ENCODE data around the gene LTK. TPM values are rescaled to one million over a fixed set of nuclear protein-coding genes. Genes with fewer than 3 reads are reported as not detected.

Gene LTK
- total RNA-seq, 3 donors from 2014 or later, result 0.11 to 0.24 (median 0.23) TPM

DNA sequence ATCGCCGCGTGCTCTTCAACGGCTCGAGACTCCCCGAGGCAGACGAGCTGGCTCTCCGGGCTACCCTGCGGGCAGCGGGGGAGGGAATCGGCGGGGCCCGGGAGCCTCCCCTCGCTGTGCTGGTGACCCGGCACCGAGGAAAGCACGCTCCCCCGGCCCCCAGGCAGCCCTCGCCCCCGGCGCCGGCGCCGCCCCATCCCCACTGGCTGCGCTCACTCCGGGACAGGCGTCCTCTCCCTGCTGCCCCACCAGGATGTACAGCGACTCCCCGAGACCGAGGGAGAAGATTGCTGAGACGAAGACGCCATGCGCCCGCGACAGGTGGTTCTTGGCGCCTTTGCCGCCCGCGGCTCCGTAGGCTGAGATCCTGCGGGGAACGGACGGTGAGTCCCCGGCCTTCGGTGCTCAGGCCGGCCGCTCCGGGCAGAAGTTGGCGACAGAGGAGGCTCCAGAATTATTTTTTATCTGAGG, 1.7 kb downstream of the LTK start:
- Mint-ChIP-seq H3K36me3 (ENCODE audit: insufficient read depth) (no peaks in the 10 kb centered on the region), H3K27me3 (ENCODE audit: low read depth) (peaks cover 29% of the 10 kb centered on the region), H3K4me3 (peak overlapping the region; percentile 70), H3K9me3 (no peaks in the 10 kb centered on the region), H3K4me1 (ENCODE audit: low read depth) (peaks cover 24% of the 10 kb centered on the region)
- ATAC-seq, result peak; percentile 36 to 47
- no peak for DNase-seq

DNA sequence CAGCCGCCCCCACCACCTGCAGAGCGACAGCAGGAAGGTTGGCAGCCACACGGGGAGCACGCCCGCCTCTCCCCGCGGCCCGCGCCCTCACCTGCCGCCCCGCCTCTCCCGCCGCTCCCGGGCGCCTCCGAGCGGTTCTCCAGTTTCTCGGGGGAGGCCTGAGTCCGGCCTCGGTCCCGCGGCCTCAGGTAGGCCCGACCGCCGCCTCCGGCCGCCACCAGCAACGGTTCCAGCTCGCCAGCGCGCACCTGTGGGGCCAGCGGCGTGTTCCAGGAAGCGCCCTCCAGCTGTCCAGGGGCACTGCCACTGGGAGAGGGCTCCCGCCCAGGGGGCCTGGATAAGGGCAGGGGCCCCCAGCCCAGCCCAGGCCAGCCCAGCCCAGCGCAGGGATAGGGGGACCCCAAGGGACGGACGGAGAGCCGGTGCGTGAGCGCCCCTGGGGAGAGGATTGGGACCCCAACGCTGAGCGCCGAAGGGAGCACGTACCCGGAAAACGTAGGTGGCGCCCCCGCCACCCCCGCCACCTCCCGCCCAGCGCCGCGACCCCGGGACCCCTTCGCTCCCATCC, 2.2 kb downstream of the LTK start:
- Mint-ChIP-seq H3K36me3 (ENCODE audit: insufficient read depth) (no peaks in the 10 kb centered on the region), H3K4me3 (no peak overlapping the region), H3K27me3 (ENCODE audit: low read depth) (peaks cover 29% of the 10 kb centered on the region), H3K9me3 (no peaks in the 10 kb centered on the region), H3K4me1 (ENCODE audit: low read depth) (peaks cover 24% of the 10 kb centered on the region)
- DNase-seq, result no peak
- peak in 1 of 2 donors; percentile 8 for ATAC-seq

DNA sequence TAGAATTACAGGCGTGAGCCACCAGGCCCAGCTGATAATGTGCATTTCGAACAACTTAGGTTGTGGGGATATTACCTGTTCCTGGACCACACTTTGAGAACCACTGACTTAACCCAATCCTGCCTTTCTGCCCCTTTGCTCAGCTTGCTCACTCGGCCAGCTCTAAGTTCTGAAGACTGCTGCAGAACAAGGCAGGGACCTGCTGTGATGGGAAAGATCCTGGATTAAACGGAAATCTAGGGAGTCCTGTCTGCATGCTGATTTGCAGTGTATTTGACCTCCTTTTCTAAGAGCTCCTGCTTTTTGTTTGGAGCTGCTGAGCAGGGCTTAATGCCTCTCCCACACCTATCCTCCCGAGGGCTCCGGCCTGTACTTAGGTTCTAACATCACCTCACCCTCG, 2.9 kb downstream of the LTK start:
- peaks cover 29% of the 10 kb centered on the region for H3K27me3 Mint-ChIP-seq (ENCODE audit: low read depth)
- H3K4me3 Mint-ChIP-seq, result no peak overlapping the region

DNA sequence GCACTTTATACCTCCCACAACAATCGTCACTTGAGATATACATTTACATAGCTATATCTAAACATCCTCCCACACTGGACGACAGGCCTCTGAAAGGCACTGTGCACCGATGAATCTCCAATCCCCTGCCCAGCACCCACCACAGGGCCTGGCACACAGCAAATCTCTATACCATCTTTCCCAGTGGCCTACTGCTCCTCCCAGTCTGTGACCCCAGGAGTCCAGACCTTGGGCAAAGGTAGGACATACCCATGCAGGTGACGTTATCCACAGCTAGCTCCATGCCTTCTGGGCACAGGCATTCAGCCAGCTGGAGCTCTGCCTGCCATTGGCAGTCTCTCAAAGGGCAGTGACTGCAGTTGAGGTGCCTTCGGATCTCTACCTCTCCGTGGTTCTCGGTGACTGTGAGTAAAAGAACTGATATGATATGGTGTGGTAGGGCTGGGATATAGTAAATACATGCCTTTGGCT, 5.8 kb downstream of the LTK start:
- peaks cover 22% of the 10 kb centered on the region for H3K27me3 Mint-ChIP-seq (ENCODE audit: low read depth)
- DNase-seq (no peak), ATAC-seq (no peak)
- no peaks in the 10 kb centered on the region for H3K9me3 Mint-ChIP-seq
- H3K36me3 Mint-ChIP-seq (ENCODE audit: insufficient read depth), result no peaks in the 10 kb centered on the region
- no peak overlapping the region for H3K4me3 Mint-ChIP-seq
- H3K4me1 Mint-ChIP-seq (ENCODE audit: low read depth), result peaks cover 12% of the 10 kb centered on the region

More for the DNA sequence above, 2.9 kb downstream of the LTK start:
- Mint-ChIP-seq H3K36me3 (ENCODE audit: insufficient read depth) (no peaks in the 10 kb centered on the region), H3K9me3 (no peaks in the 10 kb centered on the region), H3K4me1 (ENCODE audit: low read depth) (peaks cover 24% of the 10 kb centered on the region)
- DNase-seq (no peak), ATAC-seq (no peak)

DNA sequence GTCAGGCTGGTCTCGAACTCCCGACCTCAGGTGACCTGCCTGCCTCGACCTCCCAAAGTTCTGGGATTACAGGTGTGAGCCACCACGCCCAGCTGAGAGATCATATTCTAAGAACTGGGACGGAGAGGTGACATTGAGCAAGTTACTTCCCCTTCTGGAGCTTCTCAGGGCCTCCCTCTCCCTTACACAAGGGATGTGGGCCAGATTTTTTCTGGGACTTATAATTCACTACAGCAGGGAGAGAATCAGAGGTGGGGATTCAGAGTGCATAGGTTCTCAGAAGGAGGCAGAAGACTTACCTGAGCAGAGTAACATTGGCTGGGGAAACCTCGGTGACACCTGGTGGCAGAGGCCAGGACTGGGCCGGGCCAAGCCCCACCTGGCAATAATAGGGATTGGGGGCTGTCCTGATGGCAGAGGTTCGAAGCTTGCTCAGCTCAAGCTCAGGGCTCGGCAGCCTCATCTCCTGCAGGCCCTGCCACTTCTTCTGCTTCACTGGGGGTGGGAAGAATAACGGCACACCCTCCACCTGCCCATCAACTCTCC, 6.8 kb downstream of the LTK start:
- H3K36me3 Mint-ChIP-seq (ENCODE audit: insufficient read depth), result no peaks in the 10 kb centered on the region
- peaks cover 17% of the 10 kb centered on the region for H3K27me3 Mint-ChIP-seq (ENCODE audit: low read depth)
- no peak for ATAC-seq
- no peak overlapping the region for H3K4me3 Mint-ChIP-seq
- no peak for DNase-seq
- no peaks in the 10 kb centered on the region for H3K9me3 Mint-ChIP-seq
- peaks cover 10% of the 10 kb centered on the region for H3K4me1 Mint-ChIP-seq (ENCODE audit: low read depth)

DNA sequence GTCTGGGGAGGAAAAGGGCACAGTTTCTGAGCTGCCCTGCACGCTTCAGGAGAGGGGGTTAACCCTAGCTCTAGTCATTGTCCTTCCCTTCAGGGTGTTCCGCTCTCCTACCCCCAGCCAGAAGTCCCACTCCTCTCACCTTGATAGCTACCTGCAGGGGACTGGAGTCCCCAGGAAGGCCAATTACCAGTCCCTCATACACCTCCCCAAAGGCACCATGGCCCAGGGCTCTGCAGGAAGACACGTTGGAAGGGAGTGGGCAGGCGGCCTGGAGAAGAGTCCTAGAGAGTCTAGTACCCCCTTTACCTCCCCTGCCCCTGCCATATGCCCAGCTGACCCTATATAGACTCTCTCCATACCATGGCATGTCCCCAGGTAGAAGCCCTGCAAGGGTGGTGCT, 7.9 kb downstream of the LTK start:
- H3K36me3 Mint-ChIP-seq (ENCODE audit: insufficient read depth), result no peaks in the 10 kb centered on the region
- peaks cover 16% of the 10 kb centered on the region for H3K4me1 Mint-ChIP-seq (ENCODE audit: low read depth)
- H3K9me3 Mint-ChIP-seq, result no peaks in the 10 kb centered on the region
- no peak for DNase-seq
- H3K27me3 Mint-ChIP-seq (ENCODE audit: low read depth), result peaks cover 23% of the 10 kb centered on the region
- no peak for ATAC-seq
- H3K4me3 Mint-ChIP-seq, result no peak overlapping the region

DNA sequence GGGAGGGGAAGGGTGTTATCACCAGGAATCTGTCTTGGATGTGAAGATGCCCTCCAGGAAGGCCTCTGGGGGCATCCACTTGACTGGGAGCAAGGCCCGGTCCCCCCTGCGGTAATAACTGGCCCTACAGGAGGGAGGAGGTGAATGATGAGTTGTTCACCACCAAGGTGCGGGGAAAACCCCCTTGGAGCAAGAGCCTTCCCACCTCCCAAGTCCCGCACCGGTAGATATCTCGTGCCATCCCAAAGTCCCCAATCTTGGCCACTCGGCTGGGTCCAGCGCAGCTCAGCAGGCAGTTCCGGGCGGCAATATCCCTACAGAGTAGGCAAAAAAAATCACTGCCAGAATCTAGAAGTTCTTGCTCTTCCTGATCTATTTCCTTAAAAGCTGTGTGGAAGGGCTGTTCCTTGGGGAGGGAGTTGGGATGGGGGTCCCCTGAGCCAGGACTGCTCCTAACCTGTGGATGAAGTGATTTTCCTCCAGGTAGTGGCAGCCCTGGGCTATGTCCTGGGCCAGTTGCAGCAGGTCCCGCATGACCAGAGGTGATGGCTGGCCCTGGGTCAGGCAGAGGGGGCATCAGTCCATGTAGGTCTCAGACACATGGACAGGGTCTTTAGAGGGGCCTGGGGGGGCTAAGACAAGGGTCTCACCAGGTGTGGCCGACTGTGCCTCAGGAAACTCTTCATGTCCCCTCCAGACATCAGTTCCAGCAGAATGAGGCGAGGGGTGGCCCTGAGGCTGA, 8.7 kb downstream of the LTK start:
- ATAC-seq (no peak), DNase-seq (no peak)
- Mint-ChIP-seq H3K9me3 (no peaks in the 10 kb centered on the region), H3K4me3 (no peak overlapping the region), H3K27me3 (ENCODE audit: low read depth) (peaks cover 22% of the 10 kb centered on the region), H3K4me1 (ENCODE audit: low read depth) (peaks cover 17% of the 10 kb centered on the region), H3K36me3 (ENCODE audit: insufficient read depth) (no peaks in the 10 kb centered on the region)

DNA sequence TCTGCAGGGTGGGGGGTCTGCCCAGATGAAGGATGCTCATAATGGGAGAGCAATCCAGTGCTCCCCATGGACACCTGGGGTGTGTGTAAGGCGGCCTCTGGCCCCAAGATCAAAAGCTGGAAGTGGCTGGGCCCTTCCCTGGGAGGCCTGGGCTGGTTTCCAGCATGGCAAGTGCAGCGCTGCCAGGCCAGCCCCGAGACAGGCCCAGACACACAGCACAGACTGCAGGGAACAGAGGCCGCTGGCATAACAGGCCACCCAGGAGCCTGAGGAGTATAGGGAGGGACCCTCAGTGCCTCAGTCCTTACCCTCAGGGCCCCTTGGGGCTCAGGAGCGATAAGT, 10.0 kb downstream of the LTK start:
- H3K4me3 Mint-ChIP-seq, result peak overlapping the region; percentile 54
- no peaks in the 10 kb centered on the region for H3K9me3 Mint-ChIP-seq
- H3K4me1 Mint-ChIP-seq (ENCODE audit: low read depth), result peaks cover 17% of the 10 kb centered on the region
- H3K27me3 Mint-ChIP-seq (ENCODE audit: low read depth), result peaks cover 33% of the 10 kb centered on the region
- ATAC-seq (no peak), DNase-seq (no peak)
- no peaks in the 10 kb centered on the region for H3K36me3 Mint-ChIP-seq (ENCODE audit: insufficient read depth)

DNA sequence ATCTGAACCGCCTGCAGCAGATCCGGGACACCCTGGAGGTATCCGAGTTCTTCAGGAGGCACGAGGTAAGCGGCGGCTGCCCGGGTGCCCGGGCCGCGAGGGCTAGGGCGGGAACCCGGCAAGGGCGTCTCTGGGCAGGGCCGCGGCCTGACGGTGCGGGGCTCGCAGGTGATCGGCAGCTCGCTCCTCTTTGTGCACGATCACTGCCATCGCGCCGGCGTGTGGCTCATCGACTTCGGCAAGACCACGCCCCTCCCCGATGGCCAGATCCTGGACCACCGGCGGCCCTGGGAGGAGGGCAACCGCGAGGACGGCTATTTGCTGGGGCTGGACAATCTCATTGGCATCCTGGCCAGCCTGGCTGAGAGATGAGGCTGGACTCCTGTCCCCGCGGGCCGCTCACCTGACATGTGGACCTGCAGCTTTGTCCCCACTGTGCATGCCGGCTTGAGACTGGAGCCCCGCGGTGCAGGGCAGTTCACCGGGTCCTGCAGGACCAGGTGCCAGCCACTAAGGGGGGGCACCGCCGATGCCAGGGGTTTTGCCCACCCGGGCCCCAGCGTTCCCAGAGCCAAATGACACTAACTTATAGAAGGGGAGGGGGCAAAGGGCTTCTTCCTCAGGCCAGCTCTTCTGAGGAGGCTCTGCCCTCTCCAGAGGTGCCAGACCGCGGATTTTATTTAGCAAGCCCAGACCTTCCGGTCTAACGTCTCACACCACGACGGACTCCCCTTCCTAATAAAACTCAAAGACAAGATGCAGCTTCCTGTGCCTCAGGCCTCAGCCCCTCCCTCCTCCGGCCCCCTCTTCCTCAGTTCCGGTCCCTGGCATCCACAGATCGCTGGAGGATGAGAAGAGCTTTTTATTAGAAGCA, 10.6 kb downstream of the LTK start:
- no peaks in the 10 kb centered on the region for H3K9me3 Mint-ChIP-seq

DNA sequence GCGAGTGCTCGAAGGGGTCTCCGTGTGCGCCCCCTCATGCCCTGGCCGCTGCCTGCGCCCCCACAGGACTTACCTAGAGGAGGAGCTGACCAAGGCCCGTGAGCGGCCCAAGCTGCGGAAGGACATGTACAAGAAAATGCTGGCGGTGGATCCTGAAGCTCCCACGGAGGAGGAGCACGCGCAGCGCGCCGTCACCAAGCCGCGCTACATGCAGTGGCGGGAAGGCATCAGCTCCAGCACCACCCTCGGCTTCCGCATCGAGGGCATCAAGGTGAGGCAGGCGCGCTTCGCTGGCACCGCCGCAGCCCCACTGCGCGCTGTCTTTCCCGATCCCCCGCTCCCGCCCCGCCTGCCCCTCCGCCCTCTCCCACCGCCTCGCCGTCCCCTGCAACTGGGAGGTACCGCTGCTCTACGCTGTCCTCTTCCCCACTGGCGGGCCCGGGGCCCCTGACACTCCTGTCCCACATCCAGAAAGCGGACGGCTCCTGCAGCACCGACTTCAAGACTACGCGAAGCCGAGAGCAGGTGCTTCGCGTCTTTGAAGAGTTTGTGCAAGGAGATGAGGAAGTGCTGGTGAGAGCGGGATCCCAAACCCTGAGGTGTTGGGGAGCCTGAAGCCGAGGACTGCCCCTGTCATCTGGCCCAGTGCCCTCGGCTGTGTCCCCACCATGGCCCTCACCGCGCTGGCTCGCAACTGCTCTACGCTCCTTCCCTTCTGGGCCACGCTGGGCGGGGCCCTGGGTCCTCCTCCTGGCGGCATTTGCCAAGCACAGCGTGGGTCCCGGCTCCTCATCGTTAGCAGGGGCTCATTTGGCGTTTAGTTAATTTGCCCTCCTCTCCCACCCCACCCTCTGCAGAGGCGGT, 11.5 kb downstream of the LTK start:
- DNase-seq (no peak), ATAC-seq (peak; percentile 60 to 69)
- H3K27me3 Mint-ChIP-seq (ENCODE audit: low read depth), result peaks cover 41% of the 10 kb centered on the region
- no peaks in the 10 kb centered on the region for H3K9me3 Mint-ChIP-seq
- peaks cover 17% of the 10 kb centered on the region for H3K4me1 Mint-ChIP-seq (ENCODE audit: low read depth)
- no peaks in the 10 kb centered on the region for H3K36me3 Mint-ChIP-seq (ENCODE audit: insufficient read depth)
- peak overlapping the region; percentile 56 for H3K4me3 Mint-ChIP-seq

More for the DNA sequence above, 10.6 kb downstream of the LTK start:
- Mint-ChIP-seq H3K4me3 (peak overlapping the region; percentile 56), H3K4me1 (ENCODE audit: low read depth) (peaks cover 17% of the 10 kb centered on the region), H3K27me3 (ENCODE audit: low read depth) (peaks cover 37% of the 10 kb centered on the region), H3K36me3 (ENCODE audit: insufficient read depth) (no peaks in the 10 kb centered on the region)
- no peak for DNase-seq
- ATAC-seq, result peak; percentile 15 to 24

DNA sequence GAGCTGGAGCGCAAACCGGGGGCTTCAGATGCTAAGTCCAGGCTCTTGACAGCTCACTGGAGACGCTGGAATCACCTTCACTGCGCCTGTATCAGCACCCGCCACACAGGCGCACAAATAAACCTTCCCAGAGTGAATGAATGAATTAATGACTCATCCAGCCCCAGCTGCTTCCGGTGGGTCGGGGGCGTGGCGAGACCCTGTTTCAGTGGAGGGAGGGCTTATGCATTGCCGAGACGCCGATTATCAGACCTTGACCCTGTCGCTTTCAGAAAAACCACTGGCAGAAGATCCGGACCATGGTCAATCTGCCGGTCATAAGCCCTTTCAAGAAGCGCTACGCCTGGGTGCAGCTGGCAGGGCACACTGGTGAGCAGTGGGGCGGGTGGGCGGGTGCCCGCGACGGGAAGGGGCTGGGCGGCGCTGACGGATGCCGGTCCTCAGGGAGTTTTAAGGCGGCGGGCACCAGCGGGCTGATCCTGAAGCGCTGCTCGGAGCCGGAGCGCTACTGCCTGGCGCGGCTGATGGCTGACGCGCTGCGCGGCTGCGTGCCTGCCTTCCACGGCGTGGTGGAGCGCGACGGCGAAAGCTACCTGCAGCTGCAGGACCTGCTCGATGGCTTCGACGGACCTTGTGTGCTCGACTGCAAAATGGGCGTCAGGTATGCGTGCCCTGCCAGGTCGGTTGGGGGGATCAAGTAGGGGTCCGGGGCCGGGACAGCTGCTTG, 12.3 kb downstream of the LTK start:
- Mint-ChIP-seq H3K36me3 (ENCODE audit: insufficient read depth) (no peaks in the 10 kb centered on the region), H3K27me3 (ENCODE audit: low read depth) (peaks cover 49% of the 10 kb centered on the region), H3K4me1 (ENCODE audit: low read depth) (peaks cover 17% of the 10 kb centered on the region), H3K9me3 (no peaks in the 10 kb centered on the region), H3K4me3 (peak overlapping the region; percentile 52)
- no peak for DNase-seq
- ATAC-seq, result peak; percentile 63 to 64

DNA sequence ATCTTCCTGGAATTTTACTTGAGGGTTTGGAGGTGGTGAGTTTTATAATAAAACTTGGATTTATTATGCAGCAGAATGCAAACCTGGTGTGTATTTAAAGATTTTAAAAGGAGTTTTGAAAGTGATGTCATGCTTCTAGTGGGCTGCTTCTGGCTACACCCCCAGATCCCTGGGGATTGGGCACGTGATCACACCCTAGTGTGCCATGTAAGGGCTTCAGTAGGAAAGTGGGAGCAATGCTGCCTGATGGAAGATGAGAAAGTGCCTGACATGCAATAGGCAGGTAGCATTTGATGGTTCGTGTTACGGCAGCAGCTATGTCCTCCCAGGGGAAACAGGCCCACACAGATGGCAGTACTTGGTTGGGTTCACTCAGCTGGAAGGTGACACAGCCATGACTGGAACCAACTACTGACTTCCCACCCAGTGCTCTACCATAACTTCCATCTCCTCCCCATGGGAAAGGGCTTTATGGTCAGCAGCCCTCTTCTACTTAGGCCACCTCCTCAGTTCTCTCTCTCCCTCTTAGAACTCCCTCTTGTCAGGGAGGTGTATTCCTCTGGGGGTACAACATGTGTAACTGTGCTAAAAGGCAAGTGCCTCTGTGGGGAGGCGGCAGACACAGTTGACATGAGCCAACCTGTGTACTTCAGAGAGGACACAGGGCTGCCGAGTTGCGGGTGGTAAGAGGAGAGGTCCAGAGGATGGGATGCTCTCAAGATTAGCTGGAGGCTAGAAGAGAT, 14.3 kb downstream of the LTK start:
- ATAC-seq (no peak), DNase-seq (no peak)
- Mint-ChIP-seq H3K4me1 (ENCODE audit: low read depth) (peaks cover 21% of the 10 kb centered on the region), H3K9me3 (no peaks in the 10 kb centered on the region), H3K4me3 (no peak overlapping the region), H3K36me3 (ENCODE audit: insufficient read depth) (no peaks in the 10 kb centered on the region), H3K27me3 (ENCODE audit: low read depth) (peaks cover 54% of the 10 kb centered on the region)
